GM19452 (cell line): ENCODE measurements around the gene PFDN2.
"Not testable (repeated sequence)": the region's sequence is repeated elsewhere in the genome, so short reads cannot be mapped to it uniquely, and the experiment has no call there.

Experiments
- ATAC-seq: cut with Tn5 transposase; IDR thresholded peaks from one replicate; pipeline ENCODE4 v1.9.1; 2021; ENCODE audit not compliant: unreplicated experiment

The PFDN2 gene

GRCh38 chr1:161139766-161140165 lies 21.9 kb upstream of the PFDN2 start:
- no peak for ATAC-seq

GRCh38 chr1:161138431-161138830 lies 20.6 kb upstream of the PFDN2 start:
- no peak for ATAC-seq

- no peak for ATAC-seq
Observed at GRCh38 chr1:161137881-161138280, 20.0 kb upstream of the PFDN2 start.

- no peak for ATAC-seq
Observed at GRCh38 chr1:161133220-161133740, 15.4 kb upstream of the PFDN2 start.

- peak; percentile 91 for ATAC-seq
Observed at GRCh38 chr1:161132410-161133219, 14.8 kb upstream of the PFDN2 start, which contains the start of gene DEDD. Gene DEDD (minus strand): TSS chr1:161132667. CDS start chr1:161124462, 8,205 bp downstream.

- ATAC-seq: no peak
Observed at GRCh38 chr1:161131523-161132409, 13.9 kb upstream of the PFDN2 start.

- no peak for ATAC-seq
Observed at GRCh38 chr1:161130266-161130665, 12.4 kb upstream of the PFDN2 start.

GRCh38 chr1:161128591-161129420 lies 11.0 kb upstream of the PFDN2 start:
- no peak for ATAC-seq

- no peak for ATAC-seq
Observed at GRCh38 chr1:161127649-161128048, 9.8 kb upstream of the PFDN2 start.

- no peak for ATAC-seq
Observed at GRCh38 chr1:161122967-161123366, 5.1 kb upstream of the PFDN2 start.

GRCh38 chr1:161121834-161122233 lies 4.0 kb upstream of the PFDN2 start:
- ATAC-seq: no peak

- no peak for ATAC-seq
Observed at GRCh38 chr1:161121042-161121650, 3.3 kb upstream of the PFDN2 start.

- peak; percentile 42 for ATAC-seq
Observed at GRCh38 chr1:161119092-161119903, 1.5 kb upstream of the PFDN2 start.

GRCh38 chr1:161115961-161116360 lies 1.9 kb downstream of the PFDN2 start:
- ATAC-seq: not testable (repeated sequence)

- ATAC-seq: no peak
Observed at GRCh38 chr1:161115132-161115711, 2.6 kb downstream of the PFDN2 start.

- ATAC-seq: no peak
Observed at GRCh38 chr1:161114556-161114955, 3.3 kb downstream of the PFDN2 start.

- ATAC-seq: no peak
Observed at GRCh38 chr1:161113915-161114314, 3.9 kb downstream of the PFDN2 start.

- no peak for ATAC-seq
Observed at GRCh38 chr1:161111527-161111926, 6.3 kb downstream of the PFDN2 start.

- ATAC-seq: no peak
Observed at GRCh38 chr1:161111117-161111516, 6.7 kb downstream of the PFDN2 start.
